ENCODE measurements around the gene SMCO3.

DNA sequence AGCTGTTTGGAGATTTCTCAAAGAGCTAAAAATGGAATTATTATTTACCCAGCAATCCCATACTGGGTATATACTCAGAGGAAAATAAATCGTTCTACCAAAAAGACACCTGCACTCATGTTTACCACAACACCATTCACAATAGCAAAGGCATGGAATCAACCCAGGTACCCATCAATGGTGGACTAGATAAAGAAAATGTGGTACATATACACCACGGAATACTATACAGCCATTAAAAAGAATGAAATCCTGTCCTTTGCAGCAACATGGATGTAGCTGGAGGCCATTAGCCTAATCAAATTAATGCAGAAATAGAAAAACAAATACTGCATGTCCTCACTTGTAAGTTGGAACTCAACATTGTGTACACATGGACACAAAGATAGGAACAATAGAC lies 48.6 kb downstream of the SMCO3 start:
- no peak for TF ChIP-seq TCF7 (IDR thresholded peaks at IDR 0.05; ENCODE audit: low read depth)
- TF ChIP-seq SNAPC2 (CRISPR knock-in tag; IDR thresholded peaks at IDR 0.05): no peak
- no peak for TF ChIP-seq TAF1 (CRISPR knock-in tag; IDR thresholded peaks at IDR 0.05)
- TF ChIP-seq TCF12 (IDR thresholded peaks at IDR 0.05): no peak
- no peak for TF ChIP-seq TCF12 (CRISPR knock-in tag; IDR thresholded peaks at IDR 0.05)
- TF ChIP-seq CTCF (CRISPR knock-in tag; IDR thresholded peaks at IDR 0.05): no peak
- no peak for TF ChIP-seq EZH2 (conservative IDR thresholded peaks at IDR 0.05; ENCODE audit: low read depth, low read length)
- no peak for TF ChIP-seq KLF13 (CRISPR knock-in tag; IDR thresholded peaks at IDR 0.05)
- TF ChIP-seq, protein P1, sequence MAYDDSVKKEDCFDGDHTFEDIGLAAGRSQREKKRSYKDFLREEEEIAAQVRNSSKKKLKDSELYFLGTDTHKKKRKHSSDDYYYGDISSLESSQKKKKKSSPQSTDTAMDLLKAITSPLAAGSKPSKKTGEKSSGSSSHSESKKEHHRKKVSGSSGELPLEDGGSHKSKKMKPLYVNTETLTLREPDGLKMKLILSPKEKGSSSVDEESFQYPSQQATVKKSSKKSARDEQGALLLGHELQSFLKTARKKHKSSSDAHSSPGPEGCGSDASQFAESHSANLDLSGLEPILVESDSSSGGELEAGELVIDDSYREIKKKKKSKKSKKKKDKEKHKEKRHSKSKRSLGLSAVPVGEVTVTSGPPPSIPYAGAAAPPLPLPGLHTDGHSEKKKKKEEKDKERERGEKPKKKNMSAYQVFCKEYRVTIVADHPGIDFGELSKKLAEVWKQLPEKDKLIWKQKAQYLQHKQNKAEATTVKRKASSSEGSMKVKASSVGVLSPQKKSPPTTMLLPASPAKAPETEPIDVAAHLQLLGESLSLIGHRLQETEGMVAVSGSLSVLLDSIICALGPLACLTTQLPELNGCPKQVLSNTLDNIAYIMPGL (CRISPR knock-in tag; IDR thresholded peaks at IDR 0.05; ENCODE audit: borderline replicate concordance in 1 of 2, low read depth in 1 of 2): no peak
- TF ChIP-seq ZNF253 (CRISPR knock-in tag; IDR thresholded peaks at IDR 0.05; ENCODE audit: borderline replicate concordance): no peak
- no peak for TF ChIP-seq BRF2 (CRISPR knock-in tag; IDR thresholded peaks at IDR 0.05)
- no peak for TF ChIP-seq ZNF24 (IDR thresholded peaks at IDR 0.05)
- TF ChIP-seq POLR2A (IDR thresholded peaks at IDR 0.05; ENCODE audit: insufficient read depth in 1 of 2, low read depth in 2 of 2, low read length in 2 of 2): no peak
- no peak for TF ChIP-seq ELF4 (CRISPR knock-in tag; IDR thresholded peaks at IDR 0.05; ENCODE audit: borderline replicate concordance)
- TF ChIP-seq MEIS2 (CRISPR knock-in tag; IDR thresholded peaks at IDR 0.05): no peak
